HG03558 (cell line): ENCODE measurements around the gene CALML3.
"Not testable (repeated sequence)": the region's sequence is repeated elsewhere in the genome, so short reads cannot be mapped to it uniquely, and the experiment has no call there.

Source experiments
- ATAC-seq: cut with Tn5 transposase; IDR thresholded peaks from one replicate; pipeline ENCODE4 v1.9.1; 2021; ENCODE audit warnings: moderate number of reproducible peaks; ENCODE audit not compliant: unreplicated experiment; ENCODE audit errors: extremely low read depth

CALML3 gene

GRCh38 chr10:5551531-5552375, 27.0 kb downstream of the CALML3 start:
- ATAC-seq = no peak

GRCh38 chr10:5552376-5553321, 27.9 kb downstream of the CALML3 start:
- no peak for ATAC-seq

- no peak for ATAC-seq
Measured at GRCh38 chr10:5553400-5554170, 28.8 kb downstream of the CALML3 start.

- ATAC-seq = no peak
Measured at GRCh38 chr10:5555021-5555510, 30.3 kb downstream of the CALML3 start.

- ATAC-seq = no peak
Measured at GRCh38 chr10:5555881-5556280, 31.1 kb downstream of the CALML3 start.

GRCh38 chr10:5556576-5556975, 31.8 kb downstream of the CALML3 start:
- ATAC-seq = no peak

- no peak for ATAC-seq
Measured at GRCh38 chr10:5557040-5557721, 32.4 kb downstream of the CALML3 start.

GRCh38 chr10:5557799-5558771, 33.3 kb downstream of the CALML3 start:
- no peak for ATAC-seq

GRCh38 chr10:5559022-5559421, 34.3 kb downstream of the CALML3 start:
- ATAC-seq = not testable (repeated sequence)

GRCh38 chr10:5559642-5560141, 34.9 kb downstream of the CALML3 start:
- ATAC-seq = no peak

- no peak for ATAC-seq
Measured at GRCh38 chr10:5560142-5560816, 35.5 kb downstream of the CALML3 start.

GRCh38 chr10:5560817-5561703, 36.3 kb downstream of the CALML3 start:
- no peak for ATAC-seq

GRCh38 chr10:5561704-5562645, 37.2 kb downstream of the CALML3 start:
- no peak for ATAC-seq

GRCh38 chr10:5563321-5563961, 38.7 kb downstream of the CALML3 start:
- ATAC-seq = no peak

GRCh38 chr10:5563991-5564536, 39.3 kb downstream of the CALML3 start:
- no peak for ATAC-seq
